Gastrocnemius medialis (tissue), 4 donors: ENCODE results near the gene ABHD15.
A peak's percentile ranks its signal among the peaks of the same experiment; 100 is the strongest.

Experiments used
- POLR2A ChIP-seq, 2 donors: fragments of 450-650 bp; IDR thresholded peaks; one replicate each; pipeline ENCODE4 v1.6.1; 2017; ENCODE audit warnings: antibody characterized with exemption in 2 of 2, mild to moderate bottlenecking in 2 of 2, moderate library complexity in 2 of 2
- TF ChIP-seq, protein P1 (sequence below), 5 experiments: fragments of 450-650 bp in 3 of 5; fragments of 200-600 bp in 2 of 5; sonication (generic) in 2 of 5; IDR thresholded peaks in 4 of 5; conservative IDR thresholded peaks in 1 of 5; 1 replicate in 4 of 5; 2 replicates in 1 of 5; pipeline ENCODE4 v1.5.1; 2016 to 2019; ENCODE audit warnings: antibody characterized with exemption in 5 of 5, mild to moderate bottlenecking in 3 of 5, moderate library complexity in 3 of 5

DNA sequence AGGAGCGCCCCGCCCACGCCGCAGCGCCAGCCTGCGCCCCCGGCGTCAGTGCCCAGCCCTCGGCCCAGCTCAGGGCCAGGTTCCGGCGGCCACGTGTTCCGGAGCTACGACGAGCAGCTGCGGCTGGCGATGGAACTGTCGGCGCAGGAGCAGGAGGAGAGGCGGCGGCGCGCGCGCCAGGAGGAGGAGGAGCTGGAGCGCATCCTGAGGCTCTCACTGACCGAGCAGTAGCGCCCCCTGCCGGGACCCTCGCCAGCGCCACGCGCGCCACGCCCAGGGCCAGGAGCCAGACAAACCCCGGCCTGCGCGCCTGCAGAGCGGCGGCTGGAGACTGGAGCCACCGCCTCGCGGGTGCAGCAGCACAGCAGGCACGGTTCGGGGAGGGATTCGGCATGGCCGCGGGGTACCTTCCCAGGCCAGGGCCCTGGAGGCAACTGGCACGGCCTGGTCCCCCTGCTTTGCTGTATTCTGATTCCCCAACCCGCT lies 46.6 kb upstream of the ABHD15 start:
- TF ChIP-seq, protein P1, sequence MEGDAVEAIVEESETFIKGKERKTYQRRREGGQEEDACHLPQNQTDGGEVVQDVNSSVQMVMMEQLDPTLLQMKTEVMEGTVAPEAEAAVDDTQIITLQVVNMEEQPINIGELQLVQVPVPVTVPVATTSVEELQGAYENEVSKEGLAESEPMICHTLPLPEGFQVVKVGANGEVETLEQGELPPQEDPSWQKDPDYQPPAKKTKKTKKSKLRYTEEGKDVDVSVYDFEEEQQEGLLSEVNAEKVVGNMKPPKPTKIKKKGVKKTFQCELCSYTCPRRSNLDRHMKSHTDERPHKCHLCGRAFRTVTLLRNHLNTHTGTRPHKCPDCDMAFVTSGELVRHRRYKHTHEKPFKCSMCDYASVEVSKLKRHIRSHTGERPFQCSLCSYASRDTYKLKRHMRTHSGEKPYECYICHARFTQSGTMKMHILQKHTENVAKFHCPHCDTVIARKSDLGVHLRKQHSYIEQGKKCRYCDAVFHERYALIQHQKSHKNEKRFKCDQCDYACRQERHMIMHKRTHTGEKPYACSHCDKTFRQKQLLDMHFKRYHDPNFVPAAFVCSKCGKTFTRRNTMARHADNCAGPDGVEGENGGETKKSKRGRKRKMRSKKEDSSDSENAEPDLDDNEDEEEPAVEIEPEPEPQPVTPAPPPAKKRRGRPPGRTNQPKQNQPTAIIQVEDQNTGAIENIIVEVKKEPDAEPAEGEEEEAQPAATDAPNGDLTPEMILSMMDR (IDR thresholded peaks at IDR 0.05 in 4 of 5, conservative IDR thresholded peaks at IDR 0.05 in 1 of 5): peak; percentile 82 to 94 (median 87)
- TF ChIP-seq POLR2A (IDR thresholded peaks at IDR 0.05): peak; percentile 15 to 53
